Measurements from ENCODE around the gene ZNF446. TPM values are rescaled to one million over a fixed set of nuclear protein-coding genes. Genes with fewer than 3 reads are reported as not detected.

The ZNF446 gene
- total RNA-seq, 2 experiments from 2014 or later: 6.9 to 7.8 TPM

DNA sequence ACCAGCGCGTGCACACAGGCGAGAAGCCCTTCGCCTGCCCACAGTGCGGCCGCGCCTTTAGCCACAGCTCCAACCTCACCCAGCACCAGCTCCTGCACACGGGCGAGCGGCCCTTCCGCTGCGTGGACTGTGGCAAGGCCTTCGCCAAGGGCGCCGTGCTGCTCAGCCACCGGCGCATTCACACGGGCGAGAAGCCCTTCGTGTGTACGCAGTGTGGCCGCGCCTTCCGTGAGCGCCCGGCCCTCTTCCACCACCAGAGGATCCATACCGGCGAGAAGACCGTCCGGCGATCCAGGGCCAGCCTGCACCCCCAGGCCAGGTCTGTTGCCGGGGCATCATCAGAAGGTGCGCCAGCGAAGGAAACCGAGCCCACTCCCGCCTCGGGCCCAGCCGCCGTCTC, 4.4 kb upstream of the ZNF446 start:
- Mint-ChIP-seq H3K27me3 (ENCODE audit: low read depth) (no peaks in the 10 kb centered on the region), H3K9me3 (ENCODE audit: insufficient read depth) (no peaks in the 10 kb centered on the region), H3K4me1 (ENCODE audit: low read depth) (peaks cover 39% of the 10 kb centered on the region), H3K36me3 (ENCODE audit: low read depth) (peaks cover 23% of the 10 kb centered on the region), H3K27ac (no peak overlapping the region), H3K4me3 (no peak overlapping the region)
- POLR2A ChIA-PET: interaction anchor here (0.6 kb wide), 1 partner anchor 124 kb away, joined by 3 read pairs; no protein-coding TSS in a partner anchor
- CTCF ChIA-PET: no interaction called here
- DNase-seq (no peak), ATAC-seq (no peak)

DNA sequence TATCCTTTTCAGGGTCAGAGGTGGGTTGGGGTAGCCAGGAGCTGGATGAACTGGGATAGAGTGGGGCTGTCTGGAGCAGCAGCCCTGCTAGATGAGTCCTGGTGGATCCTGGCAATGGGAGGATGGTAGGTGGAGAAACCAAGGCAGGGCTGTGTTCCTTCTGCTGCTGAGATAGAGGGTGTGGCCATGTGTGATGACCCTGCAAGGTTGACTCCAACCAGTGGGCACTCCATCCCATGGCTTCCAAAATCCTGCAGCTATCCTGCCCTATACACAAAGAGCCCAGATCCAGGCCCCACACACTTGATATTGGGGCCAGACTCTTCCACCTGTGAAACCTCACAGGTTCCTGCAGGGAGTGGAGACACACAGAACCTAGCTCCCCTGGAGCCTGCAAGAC, 2.4 kb upstream of the ZNF446 start:
- peaks cover 23% of the 10 kb centered on the region for H3K36me3 Mint-ChIP-seq (ENCODE audit: low read depth)
- no peaks in the 10 kb centered on the region for H3K27me3 Mint-ChIP-seq (ENCODE audit: low read depth)
- no peak for ATAC-seq
- no peaks in the 10 kb centered on the region for H3K9me3 Mint-ChIP-seq (ENCODE audit: insufficient read depth)
- ChIA-PET POLR2A (no interaction called here), CTCF (interaction anchor here (2.9 kb wide), 1 partner anchor 46 kb away, joined by 11 read pairs; the partner anchor contains the start of gene ZBTB45)
- no peak for DNase-seq
- H3K4me1 Mint-ChIP-seq (ENCODE audit: low read depth): peaks cover 30% of the 10 kb centered on the region
- no peak overlapping the region for H3K27ac Mint-ChIP-seq
- no peak overlapping the region for H3K4me3 Mint-ChIP-seq

GRCh38 chr19:58474291-58474996, 1.7 kb upstream of the ZNF446 start:
- H3K36me3 Mint-ChIP-seq (ENCODE audit: low read depth): peaks cover 23% of the 10 kb centered on the region
- no peaks in the 10 kb centered on the region for H3K9me3 Mint-ChIP-seq (ENCODE audit: insufficient read depth)
- peak overlapping the region; percentile 100 for H3K27ac Mint-ChIP-seq
- ChIA-PET POLR2A (no interaction called here), CTCF (interaction anchor here (2.9 to 3.7 kb wide), 2 partner anchors 39 to 45 kb away, joined by 11 to 12 read pairs; partner anchors contain the start of gene ZBTB45)
- no peak for ATAC-seq
- H3K4me3 Mint-ChIP-seq: peak overlapping the region; percentile 91
- DNase-seq: peak; percentile 19
- no peaks in the 10 kb centered on the region for H3K27me3 Mint-ChIP-seq (ENCODE audit: low read depth)
- H3K4me1 Mint-ChIP-seq (ENCODE audit: low read depth): peaks cover 26% of the 10 kb centered on the region

- no peak for DNase-seq
- H3K9me3 Mint-ChIP-seq (ENCODE audit: insufficient read depth): no peaks in the 10 kb centered on the region
- peak overlapping the region; percentile 91 for H3K4me3 Mint-ChIP-seq
- H3K27ac Mint-ChIP-seq: peak overlapping the region; percentile 100
- ATAC-seq: peak; percentile 17
- peaks cover 23% of the 10 kb centered on the region for H3K36me3 Mint-ChIP-seq (ENCODE audit: low read depth)
- ChIA-PET POLR2A (interaction anchor here (0.6 to 1.7 kb wide), 3 partner anchors 39 to 292 kb away, joined by 3 to 5 read pairs (median 3); partner anchors contain the start of genes ZBTB45 and ZNF274), CTCF (interaction anchor here (0.7 to 3.7 kb wide), 3 partner anchors 38 to 106 kb away, joined by 3 to 12 read pairs (median 11); partner anchors contain the start of gene ZBTB45)
- H3K4me1 Mint-ChIP-seq (ENCODE audit: low read depth): peaks cover 26% of the 10 kb centered on the region
- H3K27me3 Mint-ChIP-seq (ENCODE audit: low read depth): no peaks in the 10 kb centered on the region
Measured at GRCh38 chr19:58474997-58475713, 997 bp upstream of the ZNF446 start.

GRCh38 chr19:58476498-58477015, 405 bp downstream of the ZNF446 start:
- Mint-ChIP-seq H3K27me3 (ENCODE audit: low read depth) (no peaks in the 10 kb centered on the region), H3K36me3 (ENCODE audit: low read depth) (peaks cover 16% of the 10 kb centered on the region), H3K27ac (peak overlapping the region; percentile 100), H3K9me3 (ENCODE audit: insufficient read depth) (no peaks in the 10 kb centered on the region), H3K4me3 (peak overlapping the region; percentile 91), H3K4me1 (ENCODE audit: low read depth) (peaks cover 26% of the 10 kb centered on the region)
- no peak for ATAC-seq
- CTCF ChIA-PET: interaction anchor here (1.0 to 3.7 kb wide), 2 partner anchors 37 kb away, joined by 3 to 12 read pairs; partner anchors contain the start of gene ZNF132
- POLR2A ChIA-PET: interaction anchor here (0.6 to 1.7 kb wide), 4 partner anchors 21 to 294 kb away, joined by 3 to 5 read pairs (median 4); partner anchors contain the start of genes SLC27A5 and ZNF274
- DNase-seq: no peak

DNA sequence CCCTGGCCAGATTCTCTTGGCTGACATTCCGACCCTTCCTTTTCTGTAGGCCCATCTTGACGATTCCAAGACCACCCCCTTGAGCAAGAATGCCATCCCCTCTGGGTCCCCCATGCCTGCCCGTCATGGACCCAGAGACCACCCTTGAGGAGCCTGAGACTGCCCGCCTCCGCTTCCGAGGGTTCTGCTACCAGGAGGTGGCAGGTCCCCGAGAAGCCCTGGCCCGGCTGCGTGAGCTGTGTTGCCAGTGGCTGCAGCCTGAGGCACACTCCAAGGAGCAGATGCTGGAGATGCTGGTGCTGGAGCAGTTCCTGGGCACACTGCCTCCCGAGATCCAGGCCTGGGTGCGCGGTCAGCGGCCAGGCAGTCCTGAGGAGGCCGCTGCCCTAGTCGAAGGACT, 978 bp downstream of the ZNF446 start:
- Mint-ChIP-seq H3K4me1 (ENCODE audit: low read depth) (peaks cover 26% of the 10 kb centered on the region), H3K4me3 (peak overlapping the region; percentile 91), H3K27me3 (ENCODE audit: low read depth) (no peaks in the 10 kb centered on the region), H3K36me3 (ENCODE audit: low read depth) (peaks cover 14% of the 10 kb centered on the region), H3K27ac (peak overlapping the region; percentile 100), H3K9me3 (ENCODE audit: insufficient read depth) (no peaks in the 10 kb centered on the region)
- DNase-seq (peak; percentile 20), ATAC-seq (no peak)
- ChIA-PET POLR2A (interaction anchor here (0.5 to 1.0 kb wide), 3 partner anchors 16 to 37 kb away, joined by 4 to 5 read pairs (median 4); no protein-coding TSS in a partner anchor), CTCF (interaction anchor here (3.7 kb wide), 1 partner anchor 36 kb away, joined by 12 read pairs; no protein-coding TSS in a partner anchor)

DNA sequence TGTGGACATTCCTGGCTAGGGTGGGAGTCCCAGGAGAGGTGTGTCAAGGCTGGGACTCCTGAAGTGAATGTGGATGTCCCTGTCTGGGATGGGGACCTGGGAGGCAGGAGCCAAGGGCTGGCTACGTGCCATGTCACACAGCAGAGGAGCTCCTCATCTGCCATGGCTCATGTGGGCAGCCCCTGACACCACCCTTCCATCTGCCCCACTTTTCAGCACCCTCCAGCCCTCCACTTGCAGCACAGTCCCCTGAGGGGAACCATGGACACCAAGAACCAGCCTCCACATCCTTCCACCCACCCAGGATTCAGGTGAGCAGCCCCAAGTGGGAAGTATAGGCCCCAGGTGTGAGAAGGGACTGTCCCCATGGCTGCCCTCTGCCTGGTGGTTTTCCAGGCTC, 1.7 kb downstream of the ZNF446 start:
- no peaks in the 10 kb centered on the region for H3K27me3 Mint-ChIP-seq (ENCODE audit: low read depth)
- ChIA-PET POLR2A (interaction anchor here (0.5 to 0.6 kb wide), 2 partner anchors 17 to 149 kb away, joined by 3 to 5 read pairs; no protein-coding TSS in a partner anchor), CTCF (interaction anchor here (3.7 kb wide), 1 partner anchor 36 kb away, joined by 12 read pairs; no protein-coding TSS in a partner anchor)
- H3K27ac Mint-ChIP-seq: peak overlapping the region; percentile 100
- ATAC-seq (no peak), DNase-seq (no peak)
- peaks cover 26% of the 10 kb centered on the region for H3K4me1 Mint-ChIP-seq (ENCODE audit: low read depth)
- no peaks in the 10 kb centered on the region for H3K9me3 Mint-ChIP-seq (ENCODE audit: insufficient read depth)
- H3K36me3 Mint-ChIP-seq (ENCODE audit: low read depth): peaks cover 8% of the 10 kb centered on the region
- H3K4me3 Mint-ChIP-seq: no peak overlapping the region

GRCh38 chr19:58479303-58479702, 3.2 kb downstream of the ZNF446 start:
- DNase-seq: no peak
- H3K9me3 Mint-ChIP-seq (ENCODE audit: insufficient read depth): no peaks in the 10 kb centered on the region
- H3K4me3 Mint-ChIP-seq: no peak overlapping the region
- no peaks in the 10 kb centered on the region for H3K27me3 Mint-ChIP-seq (ENCODE audit: low read depth)
- POLR2A ChIA-PET: no interaction called here
- CTCF ChIA-PET: no interaction called here
- peak overlapping the region; percentile 49 for H3K27ac Mint-ChIP-seq
- H3K36me3 Mint-ChIP-seq (ENCODE audit: low read depth): peaks cover 2% of the 10 kb centered on the region
- H3K4me1 Mint-ChIP-seq (ENCODE audit: low read depth): peaks cover 21% of the 10 kb centered on the region
- no peak for ATAC-seq

GRCh38 chr19:58479736-58480480, 3.8 kb downstream of the ZNF446 start:
- H3K36me3 Mint-ChIP-seq (ENCODE audit: low read depth): peaks cover 2% of the 10 kb centered on the region
- H3K9me3 Mint-ChIP-seq (ENCODE audit: insufficient read depth): no peaks in the 10 kb centered on the region
- H3K27me3 Mint-ChIP-seq (ENCODE audit: low read depth): no peaks in the 10 kb centered on the region
- H3K4me3 Mint-ChIP-seq: no peak overlapping the region
- ChIA-PET POLR2A (interaction anchor here (0.8 kb wide), 1 partner anchor 103 kb away, joined by 3 read pairs; no protein-coding TSS in a partner anchor), CTCF (no interaction called here)
- DNase-seq: no peak
- no peak for ATAC-seq
- peaks cover 15% of the 10 kb centered on the region for H3K4me1 Mint-ChIP-seq (ENCODE audit: low read depth)
- H3K27ac Mint-ChIP-seq: no peak overlapping the region

DNA sequence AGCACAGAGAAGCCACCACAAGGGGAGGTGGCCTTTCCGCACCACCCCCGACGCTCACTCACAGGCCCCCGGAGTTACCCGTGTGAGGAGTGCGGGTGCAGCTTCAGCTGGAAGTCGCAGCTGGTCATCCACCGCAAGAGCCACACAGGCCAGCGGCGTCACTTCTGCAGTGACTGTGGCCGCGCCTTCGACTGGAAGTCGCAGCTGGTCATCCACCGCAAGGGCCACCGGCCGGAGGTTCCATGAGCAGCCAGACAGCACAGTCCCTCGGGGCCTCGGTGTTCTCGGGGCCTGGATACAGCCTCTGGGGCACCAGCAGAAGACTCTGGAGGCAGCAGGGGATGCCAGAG, 4.3 kb downstream of the ZNF446 start:
- POLR2A ChIA-PET: interaction anchor here (0.8 kb wide), 1 partner anchor 103 kb away, joined by 3 read pairs; no protein-coding TSS in a partner anchor
- no peak overlapping the region for H3K27ac Mint-ChIP-seq
- no peaks in the 10 kb centered on the region for H3K9me3 Mint-ChIP-seq (ENCODE audit: insufficient read depth)
- H3K4me3 Mint-ChIP-seq: no peak overlapping the region
- peaks cover 2% of the 10 kb centered on the region for H3K36me3 Mint-ChIP-seq (ENCODE audit: low read depth)
- DNase-seq (no peak), ATAC-seq (no peak)
- H3K4me1 Mint-ChIP-seq (ENCODE audit: low read depth): peaks cover 9% of the 10 kb centered on the region
- H3K27me3 Mint-ChIP-seq (ENCODE audit: low read depth): no peaks in the 10 kb centered on the region
- CTCF ChIA-PET: no interaction called here

DNA sequence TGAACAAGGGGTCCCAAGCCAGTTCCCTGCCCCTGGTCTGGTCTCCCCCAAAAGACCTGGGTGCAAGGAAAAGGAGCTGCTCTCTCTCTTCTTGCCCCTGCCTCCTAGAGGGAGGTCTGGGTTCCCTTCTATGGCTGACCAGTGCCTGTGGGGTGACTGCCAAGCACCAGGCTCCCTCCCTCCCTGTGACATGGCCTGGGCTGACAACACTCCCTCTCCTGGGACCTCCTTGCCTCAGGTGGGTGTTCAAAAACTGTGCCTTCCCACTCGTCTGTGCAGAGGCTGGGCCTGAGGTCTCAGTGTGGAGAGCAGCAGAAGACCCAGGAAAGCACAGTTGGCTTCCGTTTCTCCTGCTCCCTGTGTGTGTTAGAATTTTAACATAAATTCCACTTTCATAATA, 4.7 kb downstream of the ZNF446 start:
- CTCF ChIA-PET: no interaction called here
- no peak overlapping the region for H3K27ac Mint-ChIP-seq
- POLR2A ChIA-PET: interaction anchor here (0.8 kb wide), 1 partner anchor 103 kb away, joined by 3 read pairs; no protein-coding TSS in a partner anchor

More for the DNA sequence above, 4.7 kb downstream of the ZNF446 start:
- ATAC-seq (no peak), DNase-seq (no peak)
- H3K4me3 Mint-ChIP-seq: no peak overlapping the region
- H3K4me1 Mint-ChIP-seq (ENCODE audit: low read depth): peaks cover 9% of the 10 kb centered on the region
- no peaks in the 10 kb centered on the region for H3K27me3 Mint-ChIP-seq (ENCODE audit: low read depth)
- H3K9me3 Mint-ChIP-seq (ENCODE audit: insufficient read depth): no peaks in the 10 kb centered on the region
- peaks cover 2% of the 10 kb centered on the region for H3K36me3 Mint-ChIP-seq (ENCODE audit: low read depth)
